GM18499 (cell line): Measurements from ENCODE around the gene AOAH.
A peak's percentile ranks its signal among the peaks of the same experiment; 100 is the strongest.
"Not testable (repeated sequence)": the region's sequence is repeated elsewhere in the genome, so short reads cannot be mapped to it uniquely, and the experiment has no call there.

Source experiments
- ATAC-seq: cut with Tn5 transposase; IDR thresholded peaks from one replicate; pipeline ENCODE4 v1.9.1; 2021; ENCODE audit warnings: moderate number of reproducible peaks; ENCODE audit not compliant: insufficient read depth, unreplicated experiment

The AOAH gene

DNA sequence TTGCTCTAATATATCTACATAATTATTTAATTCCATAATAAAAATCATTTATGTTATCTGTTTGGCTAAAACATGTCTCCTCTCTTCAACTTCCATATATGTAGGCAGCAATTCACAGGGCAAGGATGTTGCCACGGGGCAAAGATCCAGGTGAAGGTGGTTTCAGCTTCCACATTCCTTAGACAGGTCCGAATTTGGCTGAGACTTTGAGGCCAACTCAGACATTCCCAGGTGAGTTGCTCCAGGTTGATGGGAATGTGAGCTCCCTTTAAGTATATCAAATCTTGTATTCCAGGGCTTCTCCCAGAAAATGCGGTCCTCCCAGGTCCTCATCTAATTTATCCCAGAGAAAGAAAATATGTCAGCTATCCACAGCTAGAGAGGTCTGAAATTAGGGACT lies 15.1 kb upstream of the AOAH start:
- no peak for ATAC-seq

DNA sequence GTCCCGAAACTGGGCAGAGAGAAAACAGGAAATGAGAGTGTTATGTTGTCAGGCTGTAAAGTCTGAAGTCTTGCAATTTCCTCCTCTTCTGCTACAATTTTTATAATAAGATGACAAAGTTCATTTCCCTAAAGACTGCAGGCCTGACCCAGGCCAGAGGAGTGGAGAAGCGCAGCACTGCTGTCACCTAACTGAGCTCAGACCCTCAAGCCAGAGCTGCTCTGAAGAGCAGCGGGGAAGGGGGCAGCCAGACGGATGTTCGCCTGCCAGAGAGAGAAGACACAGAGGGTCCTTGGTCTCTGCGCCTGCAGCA lies 12.6 kb upstream of the AOAH start:
- peak; percentile 83 for ATAC-seq

DNA sequence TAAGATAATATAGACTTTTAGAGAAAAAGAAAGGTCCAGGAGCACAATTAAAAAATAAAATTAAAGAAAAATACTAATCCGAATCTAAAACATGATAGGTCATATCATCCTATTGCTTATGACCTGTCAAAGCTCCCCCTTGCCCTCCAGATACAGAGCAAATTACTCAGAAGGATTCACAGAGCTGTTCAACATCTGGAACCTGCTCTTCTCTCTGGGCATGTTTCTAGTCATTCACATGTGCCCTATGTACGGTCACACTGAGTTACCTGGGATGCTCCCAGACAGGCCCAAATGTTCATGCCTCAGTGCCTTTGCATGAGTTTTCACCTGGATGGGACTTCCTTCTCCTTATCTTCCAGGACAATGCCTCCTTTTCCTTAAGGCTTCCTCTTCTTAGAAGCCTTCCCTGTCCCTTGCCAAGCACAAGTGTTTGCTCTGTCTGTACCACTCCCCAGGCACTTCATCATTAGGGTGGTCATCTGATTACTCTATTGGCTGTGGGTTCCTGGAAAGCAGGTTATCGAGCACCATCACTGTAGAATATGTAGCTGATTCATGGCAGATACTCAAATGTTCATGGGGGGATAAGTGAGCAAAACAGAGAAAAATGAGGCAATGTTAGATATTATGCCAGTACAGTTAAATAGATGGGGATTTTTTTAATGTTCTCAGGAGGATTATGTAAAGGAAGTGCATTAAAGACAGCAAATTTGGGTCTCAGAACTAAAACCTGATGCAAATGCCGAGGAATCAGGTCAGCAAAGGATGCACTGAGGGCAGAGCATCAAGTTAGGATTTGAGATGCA lies 12.0 kb upstream of the AOAH start:
- no peak for ATAC-seq

- no peak for ATAC-seq
These were observed 10.9 kb upstream of the AOAH start for GRCh38 chr7:36735172-36735571.

DNA sequence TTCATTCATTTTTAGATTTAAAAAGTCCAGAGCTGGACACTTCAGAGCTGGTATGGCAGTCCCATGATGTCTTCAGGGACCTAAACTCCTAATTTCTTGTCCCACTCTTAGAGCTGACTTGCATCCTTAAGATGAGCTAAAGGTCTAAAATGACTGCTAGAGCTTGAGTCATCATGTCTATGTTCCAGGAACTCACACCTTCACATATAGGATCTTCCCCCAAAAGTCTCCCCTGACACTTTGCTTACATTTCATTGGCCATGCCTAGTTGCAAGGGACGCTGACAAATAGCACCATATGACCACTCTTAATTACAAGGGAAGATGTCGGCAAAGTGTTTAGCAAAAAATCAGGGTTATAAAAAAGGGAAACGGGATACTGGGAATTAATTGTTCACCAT lies 10.4 kb upstream of the AOAH start:
- no peak for ATAC-seq

DNA sequence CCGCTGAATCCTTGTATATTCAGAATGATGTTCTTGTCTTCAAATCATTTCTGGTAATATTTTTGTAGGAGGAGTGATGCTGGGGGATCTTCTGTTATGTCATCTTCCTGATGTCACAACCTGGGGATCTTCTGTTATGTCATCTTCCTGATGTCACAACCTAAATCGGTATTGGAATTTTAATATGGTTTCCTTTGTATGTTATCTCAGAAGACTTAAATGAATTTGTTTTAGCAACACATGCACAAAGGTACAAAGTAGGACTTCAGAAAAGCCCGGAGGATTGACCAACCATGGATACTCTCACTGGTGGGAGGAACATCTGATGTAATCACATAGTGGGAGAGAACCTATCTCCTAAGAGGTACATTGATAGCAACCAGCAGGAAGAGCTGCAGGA lies 9.1 kb upstream of the AOAH start:
- ATAC-seq = no peak

- no peak for ATAC-seq
These were observed 8.5 kb upstream of the AOAH start for GRCh38 chr7:36732806-36733205.

DNA sequence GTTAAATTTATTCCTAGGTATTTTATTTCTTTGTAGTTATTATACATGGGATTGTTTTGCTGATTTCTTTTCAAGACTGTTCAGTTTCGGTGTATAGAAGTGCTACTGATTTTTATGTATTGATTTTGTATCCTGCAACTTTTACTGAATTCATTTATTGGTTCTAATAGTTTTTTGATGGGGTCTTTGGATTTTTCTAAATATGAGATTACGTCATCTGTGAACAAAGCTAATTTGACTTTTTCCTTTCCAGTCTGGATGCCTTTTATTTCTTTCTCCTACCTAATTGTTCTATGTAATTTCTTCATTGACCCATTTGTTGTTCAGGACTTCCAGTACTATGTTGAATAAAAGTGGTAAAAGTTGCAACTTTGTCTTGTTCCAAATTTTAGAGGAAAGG lies 5.8 kb upstream of the AOAH start:
- no peak for ATAC-seq

GRCh38 chr7:36728143-36728542 lies 3.8 kb upstream of the AOAH start:
- ATAC-seq = no peak

DNA sequence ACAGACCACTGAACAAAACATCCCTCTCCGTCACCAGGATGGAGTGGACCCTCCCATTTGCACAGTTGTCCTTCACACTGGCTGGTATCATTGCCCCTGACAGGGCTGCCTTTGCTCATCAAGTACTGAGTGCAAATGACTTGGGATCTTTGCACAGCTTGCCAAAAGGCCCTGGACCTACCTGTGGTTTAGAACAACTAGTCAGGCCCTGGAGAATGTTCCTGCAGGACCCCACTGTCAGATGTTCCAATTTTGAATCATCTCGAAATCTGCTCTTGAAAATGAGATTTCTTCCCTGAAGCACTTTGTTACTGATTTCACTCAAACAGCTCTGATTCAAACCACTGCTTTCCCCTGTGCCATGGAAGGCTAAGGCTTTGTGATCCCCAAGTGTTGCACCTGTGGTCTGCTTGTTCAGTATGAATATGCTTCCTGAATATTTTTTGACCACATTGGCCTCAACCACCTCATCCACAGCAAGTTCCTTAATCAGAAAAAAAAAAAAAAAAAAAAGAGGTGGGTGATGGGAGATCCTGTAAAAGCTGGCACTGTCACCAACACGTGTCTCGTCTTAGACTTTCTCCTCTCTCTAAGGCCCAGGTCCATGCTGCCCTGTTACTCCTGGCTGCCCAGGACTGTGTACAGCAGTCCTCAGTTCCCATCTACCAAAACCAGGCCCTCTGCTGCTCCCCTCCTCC lies 2.7 kb upstream of the AOAH start:
- no peak for ATAC-seq

- ATAC-seq = no peak
These were observed 2.0 kb upstream of the AOAH start for GRCh38 chr7:36726311-36726710.

- ATAC-seq = no peak
These were observed 702 bp upstream of the AOAH start for GRCh38 chr7:36724996-36725395.

DNA sequence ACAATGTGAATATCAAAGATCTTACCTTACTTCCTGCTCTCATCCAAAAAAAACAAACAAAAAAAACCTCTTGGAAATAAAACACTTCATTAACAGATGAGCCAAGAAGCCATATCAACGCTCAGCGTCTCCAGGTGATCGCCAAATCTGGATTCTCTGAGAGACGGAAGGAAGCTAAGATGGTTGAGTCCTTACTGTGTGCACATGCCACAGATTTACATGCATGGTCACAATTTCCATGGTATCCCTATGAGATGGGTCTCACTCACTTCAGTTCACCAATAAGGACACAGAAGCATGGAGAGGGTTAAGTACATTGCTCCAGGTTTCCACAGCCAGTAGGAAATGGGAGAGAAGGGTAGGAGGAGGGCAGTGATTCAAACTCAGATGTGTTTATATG lies 1.0 kb downstream of the AOAH start:
- no peak for ATAC-seq

DNA sequence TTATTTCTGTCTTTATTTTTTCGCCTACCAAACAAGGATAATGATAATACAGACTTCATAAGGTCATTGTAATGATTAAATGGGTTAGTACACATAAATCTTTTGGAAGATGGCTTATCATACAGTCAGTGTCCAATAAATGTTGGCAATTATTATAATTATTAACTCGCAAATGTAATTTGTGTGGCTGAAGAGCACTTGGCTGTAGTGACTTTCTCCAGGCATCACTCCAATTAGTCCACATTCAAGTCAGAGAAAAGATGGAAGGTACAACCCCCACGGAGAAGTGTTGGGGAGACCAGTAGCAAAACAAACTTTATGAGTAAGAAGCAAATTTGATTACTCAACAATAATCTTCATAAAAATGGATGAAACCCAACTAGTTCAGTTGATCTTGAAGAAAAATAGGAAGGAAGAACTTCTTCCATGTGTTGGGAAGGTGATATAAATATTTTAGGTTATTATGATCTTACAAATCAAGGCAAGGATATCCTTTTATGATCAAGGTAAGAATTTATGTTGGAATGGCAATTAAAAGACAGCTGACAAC lies 5.1 kb downstream of the AOAH start:
- no peak for ATAC-seq

- no peak for ATAC-seq
These were observed 6.7 kb downstream of the AOAH start for GRCh38 chr7:36717586-36717985.

DNA sequence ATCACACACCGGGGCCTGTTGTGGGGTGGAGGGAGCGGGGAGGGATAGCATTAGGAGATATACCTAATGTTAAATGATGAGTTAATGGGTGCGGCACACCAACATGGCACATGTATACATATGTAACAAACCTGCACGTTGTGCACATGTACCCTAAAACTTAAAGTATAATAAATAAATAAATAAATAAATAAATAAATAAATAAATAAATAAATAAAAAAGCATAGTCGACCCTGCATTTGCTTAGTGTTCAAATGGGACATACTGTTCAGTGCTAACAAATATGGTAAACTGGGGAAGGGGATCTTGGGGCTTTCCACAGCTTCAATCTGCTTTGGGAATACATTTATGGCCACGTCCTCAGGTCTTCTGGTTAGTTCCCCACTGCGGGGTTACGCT lies 7.5 kb downstream of the AOAH start:
- ATAC-seq = not testable (repeated sequence)

- ATAC-seq = no peak
These were observed 12.3 kb downstream of the AOAH start for GRCh38 chr7:36712015-36712414.

GRCh38 chr7:36711256-36711655 lies 13.0 kb downstream of the AOAH start:
- no peak for ATAC-seq

DNA sequence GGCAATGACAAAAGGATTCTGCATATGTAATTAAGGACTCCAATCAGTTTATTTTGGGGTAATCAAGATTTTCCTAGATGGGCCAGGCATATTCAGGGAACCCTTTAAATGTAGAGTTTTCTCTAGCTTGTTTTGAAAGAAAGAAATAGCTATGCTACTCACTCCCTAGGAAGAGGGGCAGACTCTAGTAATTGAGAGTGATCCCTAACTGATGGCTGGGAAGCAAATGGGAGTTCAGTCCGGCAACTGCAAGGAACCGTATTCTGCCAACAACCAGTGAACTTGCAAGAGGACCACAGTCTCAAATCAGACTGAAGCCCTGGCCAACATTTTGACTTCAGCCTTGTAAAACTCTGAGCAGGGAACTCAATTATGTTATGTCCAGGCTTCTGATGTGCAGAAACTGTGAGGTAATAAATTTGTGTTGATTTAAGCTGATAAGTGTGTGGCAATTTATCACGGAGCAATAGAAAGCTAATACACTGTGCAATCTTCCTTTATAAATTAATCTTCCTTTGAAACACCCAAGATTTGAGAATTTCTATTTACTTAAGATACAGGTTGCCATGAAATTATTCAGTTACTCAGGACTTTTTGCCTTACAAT lies 14.0 kb downstream of the AOAH start:
- no peak for ATAC-seq

DNA sequence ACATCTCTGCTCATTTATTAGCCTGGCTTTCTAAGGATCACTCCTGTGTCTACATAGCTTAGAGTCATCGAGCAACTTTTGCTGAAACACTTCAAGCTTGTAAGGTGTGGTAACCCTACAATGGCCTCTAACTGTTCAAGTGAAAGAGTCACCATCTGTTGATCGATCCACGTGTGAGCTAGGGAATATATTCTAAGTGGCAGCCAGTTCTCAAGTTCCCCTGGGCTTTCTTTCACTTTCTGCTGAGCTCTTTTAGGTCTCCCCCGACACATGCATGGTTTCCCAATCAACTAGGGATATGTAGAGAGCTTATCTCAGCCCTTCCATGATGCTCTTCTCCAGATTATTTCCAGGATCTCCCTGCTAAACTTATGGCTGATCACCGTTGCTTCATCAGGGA lies 15.5 kb downstream of the AOAH start:
- ATAC-seq = no peak

DNA sequence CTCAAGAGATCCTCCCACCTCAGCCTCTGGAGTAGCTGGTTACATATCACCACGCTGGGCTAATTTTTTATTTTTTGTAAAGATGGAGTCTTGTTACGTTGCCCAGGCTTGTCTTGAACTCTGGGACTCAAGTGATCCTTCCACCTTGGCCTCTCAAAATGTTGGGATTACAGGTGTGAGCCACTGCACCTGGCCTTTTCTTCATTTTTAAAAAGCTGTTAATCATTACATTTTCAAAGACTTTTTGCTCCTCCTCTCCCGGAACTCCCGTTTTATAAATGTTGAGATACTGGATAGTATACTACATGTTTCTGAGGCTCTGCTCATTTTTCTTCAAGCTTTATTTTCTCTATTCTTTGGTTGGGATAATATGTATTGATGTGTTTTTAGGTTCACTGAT lies 16.4 kb downstream of the AOAH start:
- no peak for ATAC-seq
